GM23338 (cell line): ENCODE measurements around the gene SCNN1G. TPM values are rescaled to one million over a fixed set of nuclear protein-coding genes. Genes with fewer than 3 reads are reported as not detected.

ENCODE experiments used
- ATAC-seq: fragments of 200-7000 bp; cut with Tn5 transposase; 3 replicates; pipeline ENCODE4 v1.9.1; 2020
- DNase-seq: peaks from one replicate; pipeline ENCODE4 v3.0.0-alpha.2; 2015; ENCODE audit warnings: low spot score
- H2AFZ ChIP-seq: fragments of 200-600 bp; sonication (generic); 2 replicates; pipeline ENCODE4 v1.8.0; 2016; ENCODE audit warnings: antibody characterized with exemption, mild to moderate bottlenecking, moderate library complexity
- H3F3A ChIP-seq: fragments of 200-600 bp; sonication (generic); replicated peaks from 2 replicates; pipeline ENCODE4 v1.8.0; 2017; ENCODE audit warnings: antibody characterized with exemption, mixed run types, low read depth
- H3K27ac ChIP-seq: fragments of 200-600 bp; sonication (generic); 2 replicates; pipeline ENCODE4 v1.6.1; 2016; ENCODE audit warnings: low read depth
- H3K27me3 ChIP-seq: fragments of 200-600 bp; sonication (generic); 2 replicates; pipeline ENCODE4 v1.8.0; 2016; ENCODE audit warnings: mild to moderate bottlenecking, mixed run types, moderate library complexity; ENCODE audit not compliant: insufficient read depth
- H3K36me3 ChIP-seq: fragments of 200-600 bp; sonication (generic); 2 replicates; pipeline ENCODE4 v1.8.0; 2016; ENCODE audit warnings: mild to moderate bottlenecking; ENCODE audit not compliant: insufficient read depth
- H3K4me1 ChIP-seq: fragments of 200-600 bp; sonication (generic); 2 replicates; pipeline ENCODE4 v1.8.0; 2016; ENCODE audit warnings: mild to moderate bottlenecking, moderate library complexity; ENCODE audit not compliant: insufficient read depth
- H3K4me2 ChIP-seq: fragments of 200-600 bp; sonication (generic); 2 replicates; pipeline ENCODE4 v1.7.1; 2017; ENCODE audit warnings: mixed run types
- H3K4me3 ChIP-seq: fragments of 200-600 bp; sonication (generic); 2 replicates; pipeline ENCODE4 v1.6.1; 2016; ENCODE audit warnings: mixed run types
- H3K79me2 ChIP-seq: fragments of 200-600 bp; sonication (generic); replicated peaks from 2 replicates; pipeline ENCODE4 v1.8.0; 2017; ENCODE audit warnings: mild to moderate bottlenecking; ENCODE audit not compliant: insufficient read depth
- H3K9me2 ChIP-seq: fragments of 200-600 bp; sonication (generic); 2 replicates; pipeline ENCODE4 v1.8.0; 2017; ENCODE audit not compliant: insufficient read depth
- H4K20me1 ChIP-seq: fragments of 200-600 bp; sonication (generic); replicated peaks from 2 replicates; pipeline ENCODE4 v1.8.0; 2017; ENCODE audit warnings: mild to moderate bottlenecking; ENCODE audit not compliant: insufficient read depth
- H3K27ac Mint-ChIP-seq: 2 replicates; pipeline ENCODE4 v1.8.0; 2020; ENCODE audit warnings: inconsistent platforms, mild to moderate bottlenecking, moderate library complexity, mixed read lengths
- H3K27me3 Mint-ChIP-seq: 3 replicates; pipeline ENCODE4 v1.8.0; 2022; ENCODE audit warnings: low read depth, mild to moderate bottlenecking, moderate library complexity, mixed read lengths, inconsistent platforms; ENCODE audit not compliant: insufficient read depth, poor library complexity
- H3K36me3 Mint-ChIP-seq: 3 replicates; pipeline ENCODE4 v1.8.0; 2021; ENCODE audit warnings: low read depth, mild to moderate bottlenecking, inconsistent platforms, moderate library complexity, mixed read lengths
- H3K4me1 Mint-ChIP-seq: 3 replicates; pipeline ENCODE4 v1.8.0; 2020; ENCODE audit warnings: mild to moderate bottlenecking, inconsistent platforms, mixed read lengths
- H3K4me3 Mint-ChIP-seq: 3 replicates; pipeline ENCODE4 v1.8.0; 2021; ENCODE audit warnings: moderate library complexity, mild to moderate bottlenecking, inconsistent platforms, mixed read lengths
- H3K9me3 Mint-ChIP-seq: 3 replicates; pipeline ENCODE4 v1.8.0; 2020; ENCODE audit warnings: moderate library complexity, mild to moderate bottlenecking, inconsistent platforms, mixed read lengths
- CREB1 ChIP-seq: fragments of 250-450 bp; sonication (Bioruptor Pico); IDR thresholded peaks from 2 replicates; pipeline ENCODE4 v1.5.0; 2020; ENCODE audit warnings: low read depth, mild to moderate bottlenecking, moderate library complexity
- ETS1 ChIP-seq: IDR thresholded peaks from 2 replicates; pipeline ENCODE4 v1.6.1; 2016; ENCODE audit warnings: antibody characterized with exemption
- EZH2 ChIP-seq: fragments of 200-600 bp; sonication (generic); IDR thresholded peaks from one replicate; pipeline ENCODE4 v1.8.0; 2017; ENCODE audit warnings: antibody characterized with exemption, mild to moderate bottlenecking, low read depth; ENCODE audit not compliant: unreplicated experiment
- EZH2phosphoT487 ChIP-seq: fragments of 200-600 bp; sonication (generic); IDR thresholded peaks from one replicate; pipeline ENCODE4 v1.8.1; 2018; ENCODE audit warnings: antibody characterized with exemption; ENCODE audit not compliant: unreplicated experiment
- JUNB ChIP-seq: IDR thresholded peaks from one replicate; pipeline ENCODE4 v1.6.1; 2016; ENCODE audit warnings: antibody characterized with exemption; ENCODE audit not compliant: unreplicated experiment
- NANOG ChIP-seq: IDR thresholded peaks from 2 replicates; pipeline ENCODE4 v1.6.1; 2016; ENCODE audit warnings: antibody characterized with exemption, borderline replicate concordance
- POLR2AphosphoS5 ChIP-seq: IDR thresholded peaks from 2 replicates; pipeline ENCODE4 v1.6.1; 2016; ENCODE audit warnings: antibody characterized with exemption, low read depth
- REST ChIP-seq: IDR thresholded peaks from one replicate; pipeline ENCODE4 v1.6.1; 2018; ENCODE audit warnings: antibody characterized with exemption; ENCODE audit not compliant: unreplicated experiment
- STAT1 ChIP-seq: IDR thresholded peaks from one replicate; pipeline ENCODE4 v1.6.1; 2016; ENCODE audit warnings: antibody characterized with exemption; ENCODE audit not compliant: unreplicated experiment
- ZNF114 ChIP-seq: fragments of 250-450 bp; sonication (Bioruptor Pico); IDR thresholded peaks from 2 replicates; pipeline ENCODE4 v1.5.0; 2020; ENCODE audit warnings: mild to moderate bottlenecking, moderate library complexity
- ZNF331 ChIP-seq: fragments of 250-450 bp; sonication (Bioruptor Pico); IDR thresholded peaks from 2 replicates; pipeline ENCODE4 v1.5.0; 2020; ENCODE audit warnings: low read depth, mild to moderate bottlenecking, moderate library complexity
- ZNF462 ChIP-seq: fragments of 250-450 bp; sonication (Bioruptor Pico); IDR thresholded peaks from 2 replicates; pipeline ENCODE4 v1.5.0; 2020; ENCODE audit warnings: mild to moderate bottlenecking, moderate library complexity
- polyA plus RNA-seq: library from polyadenylated mRNA; unstranded; fragments of >200 nt; fragmentation: Nextera tagmentation; extraction: Ambion mirVana; gene quantifications from 2 replicates; pipeline ENCODE4 v1.2.1, GENCODE V29; 2016
- total RNA-seq: library from RNA; depleted of rRNA; stranded (reverse); fragments of >200 nt; shearing (Covaris generic); gene quantifications from 2 replicates; pipeline ENCODE4 v1.2.3, GENCODE V29; 2014
- TF ChIP-seq, protein P1 (sequence below), 2 experiments: fragments of 200-600 bp in 1 of 2; sonication (generic) in 1 of 2; conservative IDR thresholded peaks; 2 replicates each; pipeline versions ENCODE4 v1.5.1 to v1.6.1; 2016 to 2017; ENCODE audit warnings: antibody characterized with exemption in 2 of 2, low read depth in 2 of 2, mild to moderate bottlenecking in 2 of 2, moderate library complexity in 1 of 2

Gene SCNN1G
- total and polyA plus RNA-seq, 2 experiments from 2014 or later, result 0.97 to 1.1 TPM

- H3K27ac Mint-ChIP-seq, result no peak overlapping the region
- TF ChIP-seq NANOG, result no peak
- no peak for TF ChIP-seq ZNF462 (CRISPR knock-in tag)
- TF ChIP-seq EZH2phosphoT487, result no peak
- no peak for TF ChIP-seq CREB1 (CRISPR knock-in tag)
- TF ChIP-seq, protein P1, sequence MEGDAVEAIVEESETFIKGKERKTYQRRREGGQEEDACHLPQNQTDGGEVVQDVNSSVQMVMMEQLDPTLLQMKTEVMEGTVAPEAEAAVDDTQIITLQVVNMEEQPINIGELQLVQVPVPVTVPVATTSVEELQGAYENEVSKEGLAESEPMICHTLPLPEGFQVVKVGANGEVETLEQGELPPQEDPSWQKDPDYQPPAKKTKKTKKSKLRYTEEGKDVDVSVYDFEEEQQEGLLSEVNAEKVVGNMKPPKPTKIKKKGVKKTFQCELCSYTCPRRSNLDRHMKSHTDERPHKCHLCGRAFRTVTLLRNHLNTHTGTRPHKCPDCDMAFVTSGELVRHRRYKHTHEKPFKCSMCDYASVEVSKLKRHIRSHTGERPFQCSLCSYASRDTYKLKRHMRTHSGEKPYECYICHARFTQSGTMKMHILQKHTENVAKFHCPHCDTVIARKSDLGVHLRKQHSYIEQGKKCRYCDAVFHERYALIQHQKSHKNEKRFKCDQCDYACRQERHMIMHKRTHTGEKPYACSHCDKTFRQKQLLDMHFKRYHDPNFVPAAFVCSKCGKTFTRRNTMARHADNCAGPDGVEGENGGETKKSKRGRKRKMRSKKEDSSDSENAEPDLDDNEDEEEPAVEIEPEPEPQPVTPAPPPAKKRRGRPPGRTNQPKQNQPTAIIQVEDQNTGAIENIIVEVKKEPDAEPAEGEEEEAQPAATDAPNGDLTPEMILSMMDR (conservative IDR thresholded peaks at IDR 0.05; ENCODE audit: low read depth in 2 of 2), result no peak; a peak in 1 of 4 replicates
- TF ChIP-seq REST, result no peak
- no peak for TF ChIP-seq STAT1
- TF ChIP-seq ZNF114 (CRISPR knock-in tag), result no peak
- no peak for TF ChIP-seq ETS1
- TF ChIP-seq POLR2AphosphoS5, result no peak
- TF ChIP-seq EZH2, result no peak
- TF ChIP-seq ZNF331 (CRISPR knock-in tag), result no peak
- TF ChIP-seq JUNB, result no peak
- H3K4me1 Mint-ChIP-seq, result peaks cover 10% of the 10 kb centered on the region; the same call in 2 of the 3 replicates
- no peaks in the 10 kb centered on the region for H3K27me3 ChIP-seq
- H3K4me3 Mint-ChIP-seq, result no peak overlapping the region
- no peaks in the 10 kb centered on the region for H4K20me1 ChIP-seq
- H3K4me2 ChIP-seq, result no peak overlapping the region
- H3K9me3 Mint-ChIP-seq, result no peaks in the 10 kb centered on the region
- H3K27ac ChIP-seq, result no peak overlapping the region
- H3K36me3 Mint-ChIP-seq, result no peaks in the 10 kb centered on the region
- H3K9me2 ChIP-seq, result peaks cover 13% of the 10 kb centered on the region
- DNase-seq (peak; percentile 4), ATAC-seq (peak; percentile 76)
- H3K4me3 ChIP-seq, result no peak overlapping the region
- no peaks in the 10 kb centered on the region for H3F3A ChIP-seq
- H3K36me3 ChIP-seq, result no peaks in the 10 kb centered on the region
- H3K79me2 ChIP-seq, result no peaks in the 10 kb centered on the region
- H2AFZ ChIP-seq, result peak overlapping the region; percentile 82
- no peaks in the 10 kb centered on the region for H3K27me3 Mint-ChIP-seq
- peaks cover 8% of the 10 kb centered on the region; the same call in 1 of the 2 replicates for H3K4me1 ChIP-seq
Measured at GRCh38 chr16:23222929-23223328, 40.4 kb downstream of the SCNN1G start.
